Measurements from ENCODE around the gene PARD3.
"Not testable (repeated sequence)": the region's sequence is repeated elsewhere in the genome, so short reads cannot be mapped to it uniquely, and the experiment has no call there.

PARD3 gene

DNA sequence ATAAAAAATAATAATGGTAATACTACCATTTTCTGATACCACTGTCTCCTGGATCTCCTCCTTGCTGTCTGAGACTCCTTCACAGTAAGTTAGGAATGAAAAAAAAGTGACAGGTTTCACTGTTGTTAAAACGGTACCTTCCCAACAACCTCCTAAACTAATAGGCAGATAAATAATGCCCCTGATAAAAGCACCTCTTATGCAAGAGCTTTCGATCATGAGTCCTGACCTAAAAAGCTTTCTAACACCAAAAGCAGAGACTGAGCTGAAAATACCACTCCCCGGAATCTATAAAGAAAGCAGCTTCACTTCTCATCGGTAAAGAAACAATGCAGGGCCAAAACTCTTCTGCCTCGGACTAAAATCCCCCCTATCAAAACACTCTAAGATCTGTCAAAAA, 14.5 kb downstream of the PARD3 start:
- in situ Hi-C loops (cut with MboI; ENCODE audit: low sequenced_read_pairs), result no loop called here

DNA sequence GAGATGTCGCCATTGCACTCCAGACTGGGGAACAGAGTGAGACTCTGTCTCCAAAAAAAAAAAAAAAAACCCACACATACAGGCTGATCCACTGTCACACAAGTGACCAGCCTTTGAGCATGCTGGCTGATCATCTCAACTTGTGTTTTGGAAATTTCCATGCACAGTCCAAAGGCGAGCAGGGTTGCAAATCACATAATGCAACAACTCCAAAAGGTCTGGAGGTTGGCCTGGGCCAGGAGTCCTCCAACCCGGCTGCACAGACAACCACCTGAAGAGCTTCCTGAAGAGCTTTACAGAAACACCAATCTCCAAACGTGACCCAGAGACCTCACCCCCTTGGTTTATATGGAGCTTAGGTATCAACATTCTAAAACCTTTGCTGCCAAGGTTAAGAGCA, 16.4 kb downstream of the PARD3 start:
- in situ Hi-C loops (cut with MboI; ENCODE audit: low sequenced_read_pairs), result no loop called here

DNA sequence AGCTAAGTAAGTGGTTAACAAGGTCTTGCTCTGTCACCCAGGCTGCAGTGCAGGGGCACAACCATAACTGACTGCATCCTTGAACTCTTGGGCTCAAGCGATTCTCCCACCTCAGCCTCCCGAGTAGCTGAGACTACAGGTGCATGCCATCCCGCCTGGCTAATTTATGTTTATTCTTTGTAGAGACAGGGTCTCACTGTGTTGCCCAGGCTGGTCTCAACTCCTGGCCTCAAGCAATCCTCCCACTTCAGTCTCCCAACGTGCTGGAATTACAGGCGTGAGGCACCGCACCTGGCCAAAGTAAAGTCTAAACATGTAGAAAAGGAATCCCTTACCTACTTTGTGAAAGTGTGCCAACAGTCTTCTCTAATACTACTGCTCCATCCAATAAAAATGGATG, 17.9 kb downstream of the PARD3 start:
- in situ Hi-C loops (cut with MboI; ENCODE audit: low sequenced_read_pairs), result no loop called here

DNA sequence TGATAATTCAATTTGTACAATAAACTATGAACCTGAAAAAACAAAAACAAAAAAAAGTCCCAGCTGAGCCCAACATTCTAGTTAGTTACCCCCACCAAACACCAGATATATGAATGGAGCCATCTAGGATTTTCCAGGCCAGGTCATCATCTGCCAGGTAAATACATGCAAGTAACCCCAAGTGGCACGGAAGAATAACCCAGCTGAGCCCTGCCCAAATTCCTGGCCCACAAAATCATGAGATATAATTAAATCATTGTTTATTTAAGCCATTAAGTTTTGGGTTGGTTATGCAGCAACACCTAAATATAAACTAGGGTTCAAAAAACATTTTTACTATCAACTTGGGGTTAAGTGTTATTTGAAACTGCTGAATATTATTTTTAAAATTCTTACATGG, 19.0 kb downstream of the PARD3 start:
- in situ Hi-C loops (cut with MboI; ENCODE audit: low sequenced_read_pairs), result no loop called here

DNA sequence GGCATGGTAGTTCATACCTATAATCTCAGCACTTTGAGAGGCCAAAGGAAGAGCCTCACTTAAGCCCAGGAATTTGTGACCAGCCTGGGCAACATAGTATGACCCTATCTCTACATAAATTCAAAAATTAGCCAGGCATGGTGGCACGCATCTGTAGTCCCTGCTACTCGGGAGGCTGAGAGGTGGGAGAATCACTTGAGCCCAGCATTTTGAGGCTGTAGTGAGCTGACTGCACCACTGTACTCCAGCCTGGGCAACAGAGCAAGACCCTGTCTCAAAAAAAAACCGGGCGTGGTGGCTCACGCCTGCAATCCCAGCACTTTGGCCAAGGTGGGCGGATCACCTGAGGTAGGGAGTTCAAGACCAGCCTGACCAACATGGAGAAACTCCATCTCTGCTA, 19.8 kb downstream of the PARD3 start:
- in situ Hi-C loops (cut with MboI; ENCODE audit: low sequenced_read_pairs), result no loop called here

DNA sequence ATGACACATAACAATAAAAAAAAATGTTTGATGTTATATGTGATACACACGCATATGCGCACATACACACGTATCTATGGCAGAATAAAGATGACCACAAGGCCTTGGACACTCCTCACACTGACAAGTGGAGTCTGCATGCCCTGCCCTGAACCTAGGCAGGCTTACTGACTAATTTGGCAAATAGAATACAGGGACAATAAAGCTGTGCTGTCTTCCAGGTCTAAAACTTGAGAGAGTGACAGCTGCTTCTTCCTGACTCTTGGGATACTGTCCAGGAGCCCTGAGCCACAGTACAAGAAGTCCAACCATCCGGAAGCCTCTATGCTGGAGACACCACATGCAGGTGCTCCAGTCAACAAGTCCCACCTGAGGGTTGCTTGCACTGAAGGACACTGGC, 20.3 kb downstream of the PARD3 start:
- in situ Hi-C loops (cut with MboI; ENCODE audit: low sequenced_read_pairs), result no loop called here

DNA sequence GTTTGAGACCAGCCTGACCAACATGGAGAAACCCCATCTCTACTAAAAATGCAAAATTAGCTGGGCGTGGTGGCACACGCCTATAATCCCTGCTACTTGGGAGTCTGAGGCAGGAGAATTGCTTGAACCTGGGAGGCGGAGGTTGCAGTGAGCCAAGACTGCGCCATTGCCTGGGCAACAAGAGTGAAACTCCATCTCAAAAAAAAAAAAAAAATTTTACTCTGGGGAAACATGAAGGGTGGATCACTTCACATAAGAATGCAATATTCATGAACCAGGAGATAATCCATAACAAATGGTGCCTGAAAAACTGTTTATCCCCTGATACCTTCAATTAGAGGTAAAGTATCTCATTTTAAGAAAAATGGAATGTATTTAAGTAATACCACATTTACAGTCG, 21.5 kb downstream of the PARD3 start:
- in situ Hi-C loops (cut with MboI; ENCODE audit: low sequenced_read_pairs), result not testable (repeated sequence)

DNA sequence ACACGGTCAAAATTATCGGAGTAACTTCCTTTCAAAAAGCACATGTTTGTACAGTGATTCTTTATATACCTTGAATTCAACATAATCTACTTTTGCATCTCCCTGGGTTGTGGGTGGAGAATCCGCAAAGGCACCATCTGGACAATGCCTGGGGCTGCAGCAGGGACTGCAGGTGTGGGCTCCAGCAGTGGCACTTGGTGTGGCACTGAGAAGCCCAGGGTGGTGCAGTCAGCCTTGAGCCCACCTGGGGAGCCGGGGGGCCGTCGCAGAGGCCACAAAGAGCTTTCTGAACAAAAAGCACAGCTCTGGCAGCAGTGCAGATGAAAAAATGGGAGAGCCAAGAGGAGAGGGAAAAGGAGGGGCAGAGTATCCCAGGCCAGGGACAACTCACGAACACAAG, 22.2 kb downstream of the PARD3 start:
- in situ Hi-C loops (cut with MboI; ENCODE audit: low sequenced_read_pairs), result no loop called here

DNA sequence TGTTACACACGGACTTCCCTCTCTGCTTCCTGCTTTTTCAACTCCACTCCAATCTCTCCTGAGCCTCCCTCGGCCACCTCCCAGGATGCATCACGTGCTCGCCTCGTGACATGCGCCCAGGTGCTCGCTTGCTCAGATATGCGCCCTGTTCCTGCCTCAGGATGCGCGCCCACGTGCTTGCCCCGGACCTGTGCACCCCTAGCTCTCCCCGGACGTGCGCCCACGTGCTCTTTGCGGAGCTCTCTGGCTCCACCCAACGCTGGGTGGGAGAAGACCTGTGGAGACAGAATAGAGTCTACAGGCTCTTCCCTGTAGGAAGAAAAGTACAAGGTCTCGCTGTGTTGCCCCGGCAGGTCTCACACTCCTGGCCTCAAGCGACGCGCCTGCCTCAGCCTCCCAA, 23.1 kb downstream of the PARD3 start:
- in situ Hi-C loops (cut with MboI; ENCODE audit: low sequenced_read_pairs), result no loop called here

DNA sequence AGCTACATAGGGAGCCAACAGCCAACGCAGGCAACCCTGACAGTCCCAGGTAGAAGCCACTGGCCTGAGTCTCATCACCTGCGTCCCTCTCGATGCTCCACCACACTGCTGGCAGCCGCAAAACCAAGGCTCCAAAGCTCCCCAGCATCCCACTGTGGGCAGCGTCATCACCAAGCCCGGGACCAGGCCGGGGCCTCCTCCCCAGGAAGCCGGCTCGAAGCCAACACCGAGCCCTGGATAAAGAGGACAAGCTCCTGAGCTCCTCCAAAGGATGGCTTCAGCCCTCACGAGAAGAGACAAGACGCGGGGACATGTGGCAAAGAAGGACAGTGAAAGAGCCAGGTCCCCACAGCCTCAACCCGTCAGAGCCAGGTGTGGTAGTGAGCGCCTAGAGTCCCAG, 23.9 kb downstream of the PARD3 start:
- in situ Hi-C loops (cut with MboI; ENCODE audit: low sequenced_read_pairs), result no loop called here

DNA sequence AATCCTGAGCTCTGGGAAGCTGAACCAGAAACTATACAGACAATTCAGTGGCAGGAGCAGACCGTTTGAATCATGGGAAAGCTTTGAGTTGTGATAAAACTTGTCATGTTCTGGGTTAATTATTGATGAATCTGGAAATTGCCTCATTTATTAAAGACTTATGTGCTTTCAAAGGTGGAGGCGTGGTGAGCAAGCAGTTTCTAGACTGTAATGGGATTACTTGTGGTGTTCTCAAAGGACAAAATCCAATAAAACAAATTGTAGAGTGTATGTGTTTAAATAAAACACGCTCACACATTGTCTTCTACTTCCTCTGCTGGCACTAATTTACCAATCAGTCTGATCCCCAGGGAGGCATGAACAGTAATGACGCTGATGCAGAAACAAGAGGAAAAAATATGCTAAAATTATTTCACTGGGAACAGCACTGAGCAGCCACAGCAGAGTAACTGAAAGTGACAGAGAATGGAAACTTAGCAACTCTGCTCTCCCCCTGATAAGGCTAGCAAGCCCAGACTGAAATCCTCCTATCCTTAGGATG, 25.1 kb downstream of the PARD3 start:
- in situ Hi-C loops (cut with MboI; ENCODE audit: low sequenced_read_pairs), result no loop called here

DNA sequence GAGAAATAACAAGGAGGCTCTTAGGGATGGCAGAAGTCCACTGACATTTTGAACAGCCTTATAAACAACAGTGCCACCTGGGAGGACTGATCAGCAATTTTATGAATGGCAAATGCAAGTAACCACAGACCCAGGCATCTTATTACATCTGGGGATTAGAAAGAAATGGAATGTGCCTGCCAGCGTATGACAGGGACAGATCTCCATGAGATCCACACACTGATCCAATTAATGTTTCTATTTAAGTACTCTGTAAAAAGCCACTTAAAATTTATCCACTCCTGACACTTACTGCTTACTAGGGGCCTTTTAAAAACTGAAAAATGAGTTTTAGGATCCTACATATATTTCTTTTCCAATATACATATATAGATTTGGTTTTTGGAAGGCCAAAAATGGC, 28.6 kb downstream of the PARD3 start:
- in situ Hi-C loops (cut with MboI; ENCODE audit: low sequenced_read_pairs), result no loop called here

DNA sequence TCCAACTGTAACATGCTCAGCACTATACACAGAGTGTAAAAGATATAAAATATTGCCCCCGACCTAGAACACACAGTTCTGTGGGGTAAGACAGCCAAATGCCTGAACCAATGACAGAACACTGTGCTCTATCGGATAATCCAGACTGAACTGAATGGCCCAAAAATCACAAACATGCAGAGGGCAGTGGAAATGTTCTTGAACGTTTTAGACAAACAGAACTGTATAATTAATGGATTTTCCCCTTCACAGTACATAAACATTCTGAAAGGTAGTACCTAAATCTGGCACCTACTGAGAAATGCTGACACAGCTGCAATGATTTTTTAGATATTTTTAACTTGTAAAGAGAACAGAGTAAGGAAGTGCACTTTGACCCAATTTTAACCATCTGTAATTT, 33.4 kb downstream of the PARD3 start:
- in situ Hi-C loops (cut with MboI; ENCODE audit: low sequenced_read_pairs), result no loop called here

DNA sequence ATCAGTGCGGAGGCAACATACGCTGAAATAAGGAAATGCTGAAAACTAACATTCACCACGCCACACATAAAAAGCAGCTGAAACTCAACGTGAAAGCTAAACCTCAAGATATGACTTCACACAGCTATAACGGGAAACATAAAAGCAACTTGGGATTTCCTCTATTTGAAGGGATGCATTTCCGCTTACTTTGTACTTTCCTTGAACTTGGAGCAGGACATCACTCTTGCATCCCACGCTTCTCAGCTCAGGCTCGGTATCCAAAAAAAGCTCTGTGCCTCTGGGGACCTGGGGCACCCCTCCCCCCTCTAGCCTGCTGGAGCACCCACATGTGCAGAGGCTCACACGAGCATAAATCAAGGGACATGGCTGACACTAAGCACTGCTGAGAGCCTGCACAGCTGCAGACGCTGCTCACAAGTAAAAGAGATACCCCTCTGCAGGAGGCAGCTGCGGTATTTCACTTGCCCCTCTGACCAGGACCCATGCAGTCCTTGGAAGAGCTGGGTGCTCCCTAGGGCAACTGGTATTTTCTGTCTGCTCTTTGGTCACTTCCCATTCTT, 34.2 kb downstream of the PARD3 start:
- in situ Hi-C loops (cut with MboI; ENCODE audit: low sequenced_read_pairs), result no loop called here

DNA sequence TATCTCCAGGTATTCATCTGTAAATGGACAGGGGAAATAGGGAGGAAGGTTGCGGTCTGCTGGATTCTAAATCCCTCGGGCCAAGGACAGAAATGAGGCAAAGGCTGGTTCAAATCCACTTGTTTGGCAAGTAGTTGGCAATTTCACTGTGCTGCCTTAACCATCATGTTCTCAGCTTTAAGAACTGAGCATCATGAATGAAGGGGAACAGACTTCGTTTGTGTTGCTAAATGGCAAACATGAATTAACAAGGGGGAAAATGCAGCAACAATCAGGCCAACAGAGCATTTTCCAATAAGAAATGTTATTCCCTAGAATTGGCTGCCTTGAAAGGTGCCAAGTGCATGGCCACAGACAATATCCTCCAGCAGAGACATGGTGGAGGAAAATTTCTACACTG, 36.9 kb downstream of the PARD3 start:
- in situ Hi-C loops (cut with MboI; ENCODE audit: low sequenced_read_pairs), result no loop called here

DNA sequence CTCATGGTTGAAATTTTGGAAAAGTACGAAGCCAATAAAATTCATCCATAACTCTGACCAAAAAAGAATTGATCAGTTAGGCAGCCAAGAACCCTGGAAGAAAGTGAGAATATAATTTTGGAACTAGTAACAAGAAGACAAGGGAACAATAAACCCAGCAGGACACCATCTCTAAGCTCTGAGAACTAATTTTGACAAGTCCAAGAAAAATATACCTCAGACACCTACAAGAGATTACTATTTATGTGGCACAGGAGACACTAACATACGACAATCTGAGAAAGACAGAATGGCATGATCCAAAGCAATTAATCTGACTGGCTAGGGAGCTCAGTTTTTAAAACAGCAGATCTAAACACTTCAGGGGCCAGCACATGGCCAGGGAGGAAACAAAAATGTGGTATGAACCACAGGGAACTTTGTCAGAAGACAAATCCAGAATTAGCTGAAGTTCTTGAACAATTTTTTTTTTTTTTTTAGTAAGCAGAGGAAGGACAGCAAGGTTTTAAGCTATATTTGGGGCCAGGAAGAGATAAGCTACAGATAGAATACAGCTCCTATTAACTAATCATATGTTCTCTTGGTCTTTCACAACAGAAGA, 38.9 kb downstream of the PARD3 start:
- in situ Hi-C loops (cut with MboI; ENCODE audit: low sequenced_read_pairs), result no loop called here

DNA sequence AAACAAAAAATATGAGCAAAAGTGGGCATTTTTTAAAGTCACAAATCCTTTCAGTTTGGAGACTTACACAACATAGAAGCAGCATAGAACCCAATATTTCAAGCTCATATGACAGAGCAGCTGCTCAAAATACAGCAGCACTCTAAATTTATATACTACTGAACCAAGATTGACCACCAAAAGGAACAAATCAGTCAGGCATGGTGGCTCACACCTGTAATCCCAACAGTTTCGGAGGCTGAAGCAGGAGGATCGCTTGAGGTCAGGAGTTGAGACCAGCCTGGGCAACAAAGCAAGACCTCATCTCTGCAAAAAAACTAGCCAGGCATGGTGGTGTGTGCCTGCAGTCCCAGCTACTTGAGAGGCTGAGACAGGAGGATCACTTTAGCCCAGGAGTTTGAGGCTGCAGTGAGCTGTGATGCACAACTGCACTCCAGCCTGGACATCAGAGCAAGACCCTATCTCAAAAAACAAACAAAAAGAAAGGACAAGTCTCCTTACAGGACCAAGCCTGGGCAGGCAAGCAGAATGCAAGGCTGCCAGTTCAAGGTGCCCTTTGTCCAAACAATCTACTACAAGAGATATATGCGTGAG, 40.0 kb downstream of the PARD3 start:
- in situ Hi-C loops (cut with MboI; ENCODE audit: low sequenced_read_pairs), result no loop called here

DNA sequence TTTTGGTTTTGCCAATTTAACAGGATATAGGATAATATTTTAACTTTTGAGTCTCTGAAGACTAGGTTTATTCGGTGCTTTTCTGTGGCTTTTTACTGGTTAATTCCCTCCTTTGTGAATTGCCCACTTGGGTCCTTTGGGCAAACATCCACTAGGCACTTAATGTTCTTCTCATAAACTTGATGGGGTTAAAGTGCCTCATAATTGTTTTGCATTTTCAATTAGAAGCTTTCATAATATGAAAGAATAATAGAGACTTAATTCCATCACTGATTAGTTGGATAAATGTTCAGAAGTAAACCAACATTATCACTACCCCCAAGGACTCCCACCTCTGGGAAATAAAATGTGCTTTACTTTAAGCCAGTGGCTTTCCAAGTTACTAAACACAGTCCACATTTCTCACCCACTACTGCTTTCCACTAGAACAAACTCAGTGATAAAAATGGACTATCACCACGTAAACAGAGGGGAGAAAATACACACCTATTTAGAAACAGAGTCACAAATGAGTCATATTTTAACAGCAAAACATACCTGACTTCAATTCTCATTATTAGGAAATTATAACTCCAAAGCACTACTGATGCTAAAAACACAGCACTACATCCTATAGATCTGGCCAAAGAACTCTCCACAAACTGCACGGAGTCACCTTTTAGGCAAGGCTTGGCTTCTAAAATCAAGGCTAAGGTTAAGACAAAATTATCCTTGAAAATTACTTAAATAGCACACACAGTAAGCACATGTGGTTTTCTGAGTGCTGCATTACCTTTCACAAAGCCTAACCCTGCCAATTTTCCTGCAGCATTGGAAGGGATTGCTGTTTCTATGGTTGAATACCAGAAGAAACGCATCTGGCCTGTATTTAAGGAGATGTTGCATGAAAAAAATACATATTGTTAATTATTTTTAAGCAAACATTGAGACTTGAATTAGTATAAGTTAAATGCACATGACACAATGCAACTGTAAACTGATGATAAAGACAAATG, 41.2 kb downstream of the PARD3 start:
- in situ Hi-C loops (cut with MboI; ENCODE audit: low sequenced_read_pairs), result no loop called here

DNA sequence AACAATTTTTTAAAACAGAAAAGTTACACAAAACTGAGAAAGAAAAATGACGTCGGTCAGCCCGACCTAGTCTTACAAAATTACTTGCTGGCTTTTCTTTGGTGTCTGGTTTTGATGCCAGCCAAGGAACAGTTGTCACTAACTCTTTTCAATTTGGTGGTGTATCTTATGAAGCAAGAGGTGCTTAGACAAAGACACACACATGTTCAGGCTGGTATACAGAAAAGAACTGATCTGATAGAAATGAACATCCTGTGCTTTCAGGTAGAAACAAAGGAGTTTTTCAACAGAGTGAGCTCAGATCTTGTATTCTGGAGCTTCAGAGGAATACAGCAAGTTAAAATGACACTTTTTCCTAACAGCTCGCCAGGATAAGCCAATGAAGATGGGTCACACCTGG, 43.6 kb downstream of the PARD3 start:
- in situ Hi-C loops (cut with MboI; ENCODE audit: low sequenced_read_pairs), result no loop called here

DNA sequence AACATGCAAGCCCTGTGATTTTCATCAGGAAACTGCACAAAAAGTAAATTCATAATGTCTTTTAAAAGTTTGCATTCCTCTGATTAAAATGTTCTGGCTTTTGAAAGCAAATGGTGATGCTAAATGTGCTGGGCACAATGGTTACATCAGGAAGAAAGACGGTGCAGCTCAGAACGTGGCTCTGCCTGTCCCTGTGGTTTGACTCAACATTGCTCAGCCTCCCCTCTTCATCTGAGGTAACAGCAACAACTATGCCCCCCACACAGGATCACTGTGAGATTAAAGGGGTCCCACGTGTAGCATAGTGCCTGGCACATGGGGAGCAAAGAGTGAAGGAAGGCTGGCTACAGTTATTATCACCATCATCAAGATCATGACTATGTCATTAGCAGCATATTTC, 44.0 kb downstream of the PARD3 start:
- in situ Hi-C loops (cut with MboI; ENCODE audit: low sequenced_read_pairs), result no loop called here

DNA sequence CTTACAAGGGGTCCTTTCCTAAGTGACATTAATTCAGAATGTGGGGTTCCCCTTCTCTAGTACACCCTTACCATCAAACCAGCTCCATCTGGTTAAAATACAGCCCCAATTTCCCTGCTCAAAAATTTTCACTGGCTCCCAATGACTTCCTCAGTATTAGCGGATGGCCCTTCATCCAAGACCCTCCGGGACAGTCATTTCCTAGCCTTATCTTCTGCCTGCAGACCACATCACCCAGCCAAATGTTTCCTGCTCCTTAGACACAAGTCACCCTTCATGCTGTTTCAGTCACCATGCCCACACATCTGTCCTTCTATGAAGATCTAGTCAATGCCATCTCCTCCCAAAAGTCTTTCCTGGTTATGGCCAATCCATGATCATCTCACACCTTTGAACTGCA, 45.2 kb downstream of the PARD3 start:
- in situ Hi-C loops (cut with MboI; ENCODE audit: low sequenced_read_pairs), result no loop called here

DNA sequence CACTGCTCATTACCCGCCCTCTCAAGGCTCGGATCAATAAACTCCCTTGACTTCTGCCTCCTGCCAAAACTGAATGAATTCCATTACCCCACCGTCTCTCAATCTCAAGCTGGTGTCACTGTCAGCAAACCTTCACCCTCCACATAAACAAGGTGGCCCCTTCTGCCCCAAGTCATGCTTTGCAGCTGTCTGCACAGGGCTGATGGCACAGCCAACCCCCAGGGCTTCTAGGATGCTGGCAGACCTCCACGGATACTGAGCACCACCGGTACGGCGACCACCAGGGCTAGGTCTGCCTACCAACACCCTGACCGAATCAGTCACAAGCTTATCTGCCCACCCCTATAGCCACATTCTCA, 46.1 kb downstream of the PARD3 start:
- in situ Hi-C loops (cut with MboI; ENCODE audit: low sequenced_read_pairs), result no loop called here
